ENCODE results near the gene SLC25A43. TPM values are rescaled to one million over a fixed set of nuclear protein-coding genes. Genes with fewer than 3 reads are reported as not detected.

The SLC25A43 gene
- polyA plus RNA-seq, 2 of the 4 experiments (the other 2 are of a cell fraction) = 27.4 to 31.2 TPM

GRCh38 chrX:119421016-119421705 lies 22.0 kb downstream of the SLC25A43 start:
- POLR2A ChIA-PET = no interaction called here
- H3K27ac ChIP-seq = no peak overlapping the region
- TF ChIP-seq REST (IDR thresholded peaks at IDR 0.05) (no peak), FOSL2 (IDR thresholded peaks at IDR 0.05) (no peak), FOSL2 (CRISPR knock-in tag; IDR thresholded peaks at IDR 0.05) (no peak), HOXA7 (CRISPR knock-in tag; IDR thresholded peaks at IDR 0.05) (no peak), EP300 (IDR thresholded peaks at IDR 0.05) (no peak), HMGXB4 (CRISPR knock-in tag; IDR thresholded peaks at IDR 0.05; ENCODE audit: borderline replicate concordance) (no peak), RAD21 (conservative IDR thresholded peaks at IDR 0.05 in 1 of 2, IDR thresholded peaks at IDR 0.05 in 1 of 2) (no peak), ZNF302 (CRISPR knock-in tag; IDR thresholded peaks at IDR 0.05) (no peak), CHD4 (IDR thresholded peaks at IDR 0.05; ENCODE audit: borderline replicate concordance) (no peak), HOXB13 (CRISPR knock-in tag; IDR thresholded peaks at IDR 0.05; ENCODE audit: low read depth) (no peak)
- CTCF ChIA-PET = interaction anchor here (1.2 kb wide), 1 partner anchor 91 kb away, joined by 3 read pairs; no protein-coding TSS in a partner anchor
- DNase-seq (ENCODE audit: low read depth in 1 of 2, low spot score in 1 of 2) (no peak), FAIRE-seq (no peak), ATAC-seq (no peak)
- 97% methylated on average over 7 of the region's 7 CpGs for WGBS (ENCODE audit: missing lambda C conversion rate)
- no peaks in the 10 kb centered on the region for H3K9me3 ChIP-seq
- H3K4me2 ChIP-seq = no peak overlapping the region
- peaks cover 10% of the 10 kb centered on the region; the same call in 2 of the 3 replicates for H3K4me1 ChIP-seq
- H3K4me3 ChIP-seq = no peak overlapping the region

GRCh38 chrX:119423631-119424030 lies 24.5 kb downstream of the SLC25A43 start:
- ChIA-PET POLR2A (no interaction called here), CTCF (no interaction called here)
- TF ChIP-seq BCL3 (IDR thresholded peaks at IDR 0.05) (peak; percentile 35; the same call in 1 of the 3 replicates), HOXB5 (CRISPR knock-in tag; IDR thresholded peaks at IDR 0.05) (no peak), JUN (IDR thresholded peaks at IDR 0.05) (0 out of 5 replicates have a peak, but pooled peaks of 1 of the 2 experiments have one; percentile 40), POLR2A (IDR thresholded peaks at IDR 0.05; ENCODE audit: low read length) (peak; percentile 35), ELK1 (IDR thresholded peaks at IDR 0.05; ENCODE audit: low read depth, low read length) (no peak), ZNF302 (CRISPR knock-in tag; IDR thresholded peaks at IDR 0.05) (no peak), CHD4 (IDR thresholded peaks at IDR 0.05; ENCODE audit: borderline replicate concordance) (no peak)
- ATAC-seq (no peak), DNase-seq (ENCODE audit: low read depth in 1 of 2, low spot score in 1 of 2) (no peak), FAIRE-seq (no peak)
- H3K9me3 ChIP-seq = no peaks in the 10 kb centered on the region
- H3K4me3 ChIP-seq = no peak overlapping the region
- no peak overlapping the region for H3K27ac ChIP-seq
- 93% methylated on average over 14 of the region's 14 CpGs for WGBS (ENCODE audit: missing lambda C conversion rate)
- peaks cover 23% of the 10 kb centered on the region for H3K4me1 ChIP-seq
- no peak overlapping the region for H3K4me2 ChIP-seq
